ENCODE measurements around the gene PRR14L. TPM values are rescaled to one million over a fixed set of nuclear protein-coding genes. Genes with fewer than 3 reads are reported as not detected.
"Not testable (repeated sequence)": the region's sequence is repeated elsewhere in the genome, so short reads cannot be mapped to it uniquely, and the experiment has no call there.

Gene PRR14L
- total RNA-seq, 1 experiment from 2014 or later: 42.5 TPM

DNA sequence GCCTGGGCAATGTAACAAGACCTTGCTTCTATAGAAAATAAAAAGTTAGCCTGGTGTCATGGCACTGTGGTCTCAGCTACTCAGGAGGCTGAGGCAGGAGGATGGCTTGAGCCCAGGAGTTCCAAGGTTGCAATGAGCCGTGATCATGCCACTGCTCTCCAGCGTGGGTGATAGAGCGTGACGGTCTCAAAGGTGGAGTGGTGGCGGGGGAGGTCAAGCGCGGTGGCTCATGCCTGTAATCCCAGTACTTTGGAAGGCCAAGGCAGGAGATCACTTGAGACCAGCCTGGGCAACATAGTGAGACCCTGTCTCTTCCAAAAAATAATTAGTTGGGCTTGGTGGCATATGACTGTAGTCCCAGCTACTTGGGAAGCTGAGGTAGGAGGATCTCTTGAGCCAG, 71.2 kb downstream of the PRR14L start:
- no peaks in the 10 kb centered on the region for H3K9me3 ChIP-seq
- DNase-seq: no peak
- no peak overlapping the region for H3K4me3 ChIP-seq (ENCODE audit: low read depth, low read length)
- no peaks in the 10 kb centered on the region for H3K27me3 ChIP-seq (replicated peaks; ENCODE audit: control insufficient read depth, insufficient read depth, low read length)
- H3K9me3 Mint-ChIP-seq (ENCODE audit: unreplicated experiment): no peaks in the 10 kb centered on the region
- no TSS peak for BruUV-seq (replicated peaks)
- H3K27me3 Mint-ChIP-seq (ENCODE audit: insufficient read depth, unreplicated experiment): no peaks in the 10 kb centered on the region
- peaks cover 5% of the 10 kb centered on the region; the same call in 1 of the 2 replicates for H3K4me1 ChIP-seq
- ChIA-PET CTCF (interaction anchor here (0.7 kb wide), 1 partner anchor 213 kb away, joined by 6 read pairs; no protein-coding TSS in a partner anchor), POLR2A (no interaction called here)
- H3K27ac Mint-ChIP-seq (ENCODE audit: unreplicated experiment): no peak overlapping the region
- TF ChIP-seq, protein P1, sequence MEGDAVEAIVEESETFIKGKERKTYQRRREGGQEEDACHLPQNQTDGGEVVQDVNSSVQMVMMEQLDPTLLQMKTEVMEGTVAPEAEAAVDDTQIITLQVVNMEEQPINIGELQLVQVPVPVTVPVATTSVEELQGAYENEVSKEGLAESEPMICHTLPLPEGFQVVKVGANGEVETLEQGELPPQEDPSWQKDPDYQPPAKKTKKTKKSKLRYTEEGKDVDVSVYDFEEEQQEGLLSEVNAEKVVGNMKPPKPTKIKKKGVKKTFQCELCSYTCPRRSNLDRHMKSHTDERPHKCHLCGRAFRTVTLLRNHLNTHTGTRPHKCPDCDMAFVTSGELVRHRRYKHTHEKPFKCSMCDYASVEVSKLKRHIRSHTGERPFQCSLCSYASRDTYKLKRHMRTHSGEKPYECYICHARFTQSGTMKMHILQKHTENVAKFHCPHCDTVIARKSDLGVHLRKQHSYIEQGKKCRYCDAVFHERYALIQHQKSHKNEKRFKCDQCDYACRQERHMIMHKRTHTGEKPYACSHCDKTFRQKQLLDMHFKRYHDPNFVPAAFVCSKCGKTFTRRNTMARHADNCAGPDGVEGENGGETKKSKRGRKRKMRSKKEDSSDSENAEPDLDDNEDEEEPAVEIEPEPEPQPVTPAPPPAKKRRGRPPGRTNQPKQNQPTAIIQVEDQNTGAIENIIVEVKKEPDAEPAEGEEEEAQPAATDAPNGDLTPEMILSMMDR (IDR thresholded peaks at IDR 0.05; ENCODE audit: insufficient read depth in 1 of 2, low read depth in 1 of 2, low read length in 1 of 2, severe bottlenecking in 1 of 2, unreplicated experiment in 1 of 2): no peak
- H3K4me3 Mint-ChIP-seq (ENCODE audit: unreplicated experiment): no peak overlapping the region
- no peaks in the 10 kb centered on the region for H3K36me3 ChIP-seq (ENCODE audit: control insufficient read depth, insufficient read depth, low read length)
- peaks cover 11% of the 10 kb centered on the region for H3K4me1 Mint-ChIP-seq (ENCODE audit: low read depth, unreplicated experiment)
- peaks cover 10% of the 10 kb centered on the region for H3K36me3 Mint-ChIP-seq (ENCODE audit: insufficient read depth, unreplicated experiment)
- intact Hi-C loops (cut with micrococcal nuclease; ENCODE audit: unreplicated experiment): no loop called here

DNA sequence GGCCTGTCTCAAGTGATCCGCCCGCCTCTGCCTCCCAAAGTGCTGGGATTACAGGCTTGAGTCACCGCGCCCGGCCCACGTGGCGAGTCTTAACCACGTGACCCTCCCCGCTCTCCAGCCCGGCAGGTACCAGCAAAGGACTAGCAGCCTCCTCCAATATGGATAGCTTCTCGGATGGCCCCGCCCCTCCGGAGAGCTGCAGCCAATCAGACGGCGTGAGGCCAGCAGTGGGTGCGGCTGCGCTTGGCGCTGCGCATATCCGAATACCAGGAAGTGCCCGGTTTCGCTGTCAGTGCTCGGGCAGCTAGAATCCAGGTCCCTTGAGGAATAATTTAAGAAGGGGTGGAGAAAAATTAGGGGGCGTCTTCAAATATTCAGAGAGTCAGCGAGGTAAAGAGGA, 73.2 kb downstream of the PRR14L start:
- TF ChIP-seq, protein P1 (IDR thresholded peaks at IDR 0.05; ENCODE audit: insufficient read depth in 1 of 2, low read depth in 1 of 2, low read length in 1 of 2, severe bottlenecking in 1 of 2, unreplicated experiment in 1 of 2): no peak
- H3K4me3 ChIP-seq (ENCODE audit: low read depth, low read length): peak overlapping the region; percentile 55
- H3K4me1 Mint-ChIP-seq (ENCODE audit: low read depth, unreplicated experiment): peaks cover 11% of the 10 kb centered on the region
- CTCF ChIA-PET: interaction anchor here (0.6 to 1.6 kb wide), 6 partner anchors 9 to 294 kb away, joined by 3 to 17 read pairs (median 7); partner anchors contain the start of gene PISD
- peaks cover 8% of the 10 kb centered on the region for H3K36me3 Mint-ChIP-seq (ENCODE audit: insufficient read depth, unreplicated experiment)
- no peaks in the 10 kb centered on the region for H3K9me3 ChIP-seq
- no peaks in the 10 kb centered on the region for H3K9me3 Mint-ChIP-seq (ENCODE audit: unreplicated experiment)
- DNase-seq: peak; percentile 98
- intact Hi-C loops (cut with micrococcal nuclease; ENCODE audit: unreplicated experiment): loop anchor here (2.0 kb wide), 1 partner anchor 76 kb away; no protein-coding TSS in a partner anchor
- peaks cover 5% of the 10 kb centered on the region; the same call in 1 of the 2 replicates for H3K4me1 ChIP-seq
- POLR2A ChIA-PET: interaction anchor here (0.6 to 1.4 kb wide), 5 partner anchors 11 to 121 kb away, joined by 3 to 31 read pairs (median 7); partner anchors contain the start of gene PISD
- no TSS peak for BruUV-seq (replicated peaks)
- H3K36me3 ChIP-seq (ENCODE audit: control insufficient read depth, insufficient read depth, low read length): no peaks in the 10 kb centered on the region
- H3K4me3 Mint-ChIP-seq (ENCODE audit: unreplicated experiment): peak overlapping the region; percentile 90
- H3K27ac Mint-ChIP-seq (ENCODE audit: unreplicated experiment): peak overlapping the region; percentile 89
- H3K27me3 Mint-ChIP-seq (ENCODE audit: insufficient read depth, unreplicated experiment): no peaks in the 10 kb centered on the region
- H3K27me3 ChIP-seq (replicated peaks; ENCODE audit: control insufficient read depth, insufficient read depth, low read length): no peaks in the 10 kb centered on the region

DNA sequence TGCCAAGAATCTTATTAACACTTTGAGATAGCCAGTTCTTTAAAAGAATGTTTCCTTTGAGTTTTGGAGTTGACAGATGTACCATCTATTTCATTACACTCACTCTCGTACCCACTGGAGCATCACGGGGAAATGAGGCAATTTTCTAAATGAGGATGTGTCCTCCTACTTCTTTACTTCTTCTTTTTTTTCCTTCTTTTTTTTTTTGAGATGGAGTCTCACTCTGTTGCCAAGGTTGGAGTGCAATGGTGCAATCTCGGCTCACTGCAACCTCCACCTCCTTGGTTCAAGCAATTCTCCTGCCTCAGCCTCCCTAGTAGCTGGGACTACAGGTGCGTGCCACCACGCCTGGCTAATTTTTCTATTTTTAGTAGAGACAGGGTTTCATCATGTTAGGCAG, 75.7 kb downstream of the PRR14L start:
- POLR2A ChIA-PET: interaction anchor here (0.6 kb wide), 1 partner anchor 186 kb away, joined by 3 read pairs; no protein-coding TSS in a partner anchor
- peaks cover 16% of the 10 kb centered on the region for H3K4me1 Mint-ChIP-seq (ENCODE audit: low read depth, unreplicated experiment)
- H3K27me3 ChIP-seq (replicated peaks; ENCODE audit: control insufficient read depth, insufficient read depth, low read length); H3K36me3 ChIP-seq (ENCODE audit: control insufficient read depth, insufficient read depth, low read length); H3K9me3 ChIP-seq; CTCF ChIA-PET; intact Hi-C loops (cut with micrococcal nuclease; ENCODE audit: unreplicated experiment); BruUV-seq (replicated peaks); H3K36me3 Mint-ChIP-seq (ENCODE audit: insufficient read depth, unreplicated experiment); H3K4me3 ChIP-seq (ENCODE audit: low read depth, low read length); DNase-seq; H3K27ac Mint-ChIP-seq (ENCODE audit: unreplicated experiment); H3K27me3 Mint-ChIP-seq (ENCODE audit: insufficient read depth, unreplicated experiment); H3K9me3 Mint-ChIP-seq (ENCODE audit: unreplicated experiment); H3K4me3 Mint-ChIP-seq (ENCODE audit: unreplicated experiment): not testable (repeated sequence)
- peaks cover 15% of the 10 kb centered on the region for H3K4me1 ChIP-seq

DNA sequence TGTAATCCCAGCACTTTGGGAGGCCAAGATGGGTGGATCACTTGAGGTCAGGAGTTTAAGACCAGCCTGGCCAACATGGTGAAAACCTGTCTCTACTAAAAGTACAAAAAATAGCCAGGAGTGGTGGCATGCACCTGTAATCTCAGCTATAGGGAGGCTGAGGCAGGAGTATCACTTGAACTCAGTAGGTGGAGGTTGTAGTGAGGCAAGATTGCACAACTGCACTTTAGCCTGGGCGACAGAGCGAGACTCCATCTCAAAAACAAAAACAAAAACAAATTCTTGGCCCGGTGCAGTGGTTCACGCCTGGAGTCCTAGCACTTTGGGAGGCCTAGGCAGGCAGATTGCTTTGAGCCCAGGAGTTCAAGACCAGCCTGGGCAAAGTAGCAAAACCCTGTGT, 81.1 kb downstream of the PRR14L start:
- H3K36me3 Mint-ChIP-seq (ENCODE audit: insufficient read depth, unreplicated experiment); H3K9me3 Mint-ChIP-seq (ENCODE audit: unreplicated experiment); H3K27me3 Mint-ChIP-seq (ENCODE audit: insufficient read depth, unreplicated experiment); H3K4me3 ChIP-seq (ENCODE audit: low read depth, low read length); H3K9me3 ChIP-seq; DNase-seq; BruUV-seq (replicated peaks); H3K36me3 ChIP-seq (ENCODE audit: control insufficient read depth, insufficient read depth, low read length); H3K4me3 Mint-ChIP-seq (ENCODE audit: unreplicated experiment); H3K27ac Mint-ChIP-seq (ENCODE audit: unreplicated experiment); H3K27me3 ChIP-seq (replicated peaks; ENCODE audit: control insufficient read depth, insufficient read depth, low read length); POLR2A ChIA-PET; H3K4me1 Mint-ChIP-seq (ENCODE audit: low read depth, unreplicated experiment): not testable (repeated sequence)
- H3K4me1 ChIP-seq: peaks cover 14% of the 10 kb centered on the region
- CTCF ChIA-PET: interaction anchor here (1.5 to 1.8 kb wide), 2 partner anchors 8 to 301 kb away, joined by 3 to 15 read pairs; no protein-coding TSS in a partner anchor
- intact Hi-C loops (cut with micrococcal nuclease; ENCODE audit: unreplicated experiment): loop anchor here (5.0 kb wide), 1 partner anchor 283 kb away; no protein-coding TSS in a partner anchor

All from Caco-2 (cell line).